Heart right ventricle (tissue), 16 donors: ENCODE measurements around the gene MTO1. TPM values are rescaled to one million over a fixed set of nuclear protein-coding genes. Genes with fewer than 3 reads are reported as not detected.

ENCODE experiments used
- ATAC-seq, 8 donors: fragments of 200-7000 bp; cut with Tn5 transposase; one replicate each; pipeline ENCODE4 v1.9.1; 2020; ENCODE audit warnings: mild to moderate bottlenecking in 8 of 8, moderate library complexity in 8 of 8, moderate number of reproducible peaks in 1 of 8
- DNase-seq, 2 donors: peaks; one replicate each; pipeline ENCODE4 v3.0.0-alpha.2; 2020
- H3K27ac ChIP-seq, 10 donors: fragments of 200-600 bp; sonication (generic) in 2 of 10; one replicate each; pipeline versions ENCODE4 v1.5.0 to v1.8.0; 2020 to 2022; ENCODE audit warnings: mild to moderate bottlenecking in 3 of 10
- H3K27me3 ChIP-seq, 7 donors: fragments of 200-600 bp; one replicate each; pipeline ENCODE4 v1.8.0; 2021 to 2022; ENCODE audit warnings: mild to moderate bottlenecking in 2 of 7
- H3K36me3 ChIP-seq, 9 donors: fragments of 200-600 bp; sonication (generic) in 1 of 9; one replicate each; pipeline versions ENCODE4 v1.5.0 to v1.8.0; 2020 to 2022; ENCODE audit warnings: mild to moderate bottlenecking in 2 of 9
- H3K4me1 ChIP-seq, 9 donors: fragments of 200-600 bp; sonication (generic) in 1 of 9; one replicate each; pipeline versions ENCODE4 v1.5.0 to v1.8.0; 2020 to 2022; ENCODE audit warnings: mild to moderate bottlenecking in 4 of 9
- H3K4me3 ChIP-seq, 10 donors: fragments of 200-600 bp; sonication (generic) in 2 of 10; one replicate each; pipeline versions ENCODE4 v1.5.0 to v1.8.0; 2020 to 2022; ENCODE audit warnings: mild to moderate bottlenecking in 7 of 10, moderate library complexity in 2 of 10
- H3K9me3 ChIP-seq, 11 donors: fragments of 200-600 bp in 10 of 11; sonication (generic) in 2 of 11; one replicate each; pipeline versions ENCODE4 v1.5.0 to v1.8.0; 2013 to 2022; ENCODE audit warnings: mild to moderate bottlenecking in 2 of 11, control low read depth in 1 of 11, moderate library complexity in 1 of 11
- WGBS, 2 donors: extraction: QIAGEN DNeasy Blood & Tissue Kit; methylation state at CpG; one replicate each; pipeline ENCODE4 v1.1.7; 2013; ENCODE audit warnings: inconsistent platforms in 1 of 2; 5-methylcytosine and 5-hydroxymethylcytosine counted together
- intact Hi-C, 10 donors: fragments of 100-400 bp; cut with DNase I; formaldehyde crosslinking; loops; one replicate each; pipeline versions ENCODE4 v1.11.1 to v1.14.2; 2022
- polyA plus RNA-seq, 2 donors: library from polyadenylated mRNA; stranded (reverse); fragments of 200-250 nt; gene quantifications; one replicate each; pipeline ENCODE4 v1.2.3, GENCODE V29; 2013
- total RNA-seq, 10 donors: library from RNA; stranded (reverse); fragmentation: NEBNext Ultra II Directional in 3 of 10; extraction: Animal tissue kit (Norgen Biotek cat#: 25700) in 3 of 10; gene quantifications; one replicate each; pipeline versions ENCODE4 v1.2.1 to v1.2.4, GENCODE V29; 2021 to 2023
- TF ChIP-seq, protein P1 (sequence below), 9 donors: fragments of 200-600 bp; sonication (generic) in 2 of 9; IDR thresholded peaks; one replicate each; pipeline versions ENCODE4 v1.5.0 to v1.8.0; 2021 to 2022; ENCODE audit warnings: antibody characterized with exemption in 9 of 9, mild to moderate bottlenecking in 5 of 9, moderate library complexity in 1 of 9
- donor health status: Arrhythmogenic right ventricular cardiomyopathy.
- donor health status: ischemic (EF 13 %, LVEDD 7.1; RV severe dilation, severe dysfunction).
- donor health status: healthy with polysubstance abuse.
- donor health status: DM: no; HTN: yes; CAD: no.
- donor health status: DM: no; HTN: no; CAD: no.
- donor health status: ischemic (EF 25% LVEDD 6.9; RV normal size, moderate dysfunction).
- donor health status: ischemic (EF 25% LVEDD 5.7; RV mildly dilated, moderate dysfunction).
- donor health status: healthy.
- donor health status: DM: yes; HTN: yes; CAD: no.
- donor health status: Ischemic cardiomyopathy.
- donor health status: ischemic (EF 35%, LVEDD 5.7; RV mildly dilated, moderate dysfunction).
- donor health status: nonischemic (EF 11% LVEDD 7.7; RV severe dilation, severe dysfunction).
- donor health status: DM: yes; HTN: yes; CAD: no.
- donor health status: PGD.
- donor health status: ischemic (EF 29% LVEDD 5.4; RV normal size, mild dysfunction).
- donor health status: nonischemic (EF 23%, LVEDD 6.1; RV moderate dilation, normal function).

MTO1 gene
- total and polyA plus RNA-seq, 12 donors = 14.4 to 34.2 (median 28.0) TPM

DNA sequence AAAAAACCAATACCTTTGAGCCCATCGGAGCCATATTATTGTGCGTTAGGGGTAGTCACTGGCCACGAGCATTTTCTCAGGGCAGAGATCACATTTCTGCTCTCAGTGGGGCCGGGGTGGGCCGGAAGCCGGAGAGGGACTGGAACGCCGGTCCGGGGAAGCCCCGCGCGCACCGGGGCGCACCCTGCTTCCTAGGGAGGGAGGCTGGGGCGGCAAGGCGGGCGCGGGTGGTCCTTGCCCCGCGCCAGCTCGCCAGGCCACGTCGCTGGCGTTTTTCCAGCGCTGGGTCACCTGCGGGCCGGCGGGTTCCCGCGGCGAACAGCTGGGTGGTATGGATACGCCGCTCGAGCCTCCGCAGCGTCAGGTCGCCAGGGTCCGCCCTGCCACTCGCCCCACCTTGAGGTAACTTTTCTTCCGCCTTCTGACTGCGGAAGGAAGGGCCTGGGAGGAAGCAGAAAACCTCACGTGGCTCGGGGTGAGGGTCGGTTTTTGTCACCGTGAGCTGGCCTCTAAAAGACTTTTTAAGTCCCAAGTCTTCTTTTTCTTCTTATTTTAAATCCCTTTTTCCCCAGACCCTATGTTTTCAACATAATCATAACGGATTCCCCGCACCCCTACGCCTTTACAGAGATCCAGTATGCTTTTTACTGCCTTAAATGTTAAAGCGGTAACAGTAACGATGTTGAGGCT lies 62.0 kb downstream of the MTO1 start:
- DNase-seq = peak; percentile 57 to 60
- peak overlapping the region; percentile 82 to 100 (median 98) for H3K27ac ChIP-seq
- H3K36me3 ChIP-seq = peaks cover 0 to 19% (median 11%) of the 10 kb centered on the region in 9 donors
- TF ChIP-seq, protein P1, sequence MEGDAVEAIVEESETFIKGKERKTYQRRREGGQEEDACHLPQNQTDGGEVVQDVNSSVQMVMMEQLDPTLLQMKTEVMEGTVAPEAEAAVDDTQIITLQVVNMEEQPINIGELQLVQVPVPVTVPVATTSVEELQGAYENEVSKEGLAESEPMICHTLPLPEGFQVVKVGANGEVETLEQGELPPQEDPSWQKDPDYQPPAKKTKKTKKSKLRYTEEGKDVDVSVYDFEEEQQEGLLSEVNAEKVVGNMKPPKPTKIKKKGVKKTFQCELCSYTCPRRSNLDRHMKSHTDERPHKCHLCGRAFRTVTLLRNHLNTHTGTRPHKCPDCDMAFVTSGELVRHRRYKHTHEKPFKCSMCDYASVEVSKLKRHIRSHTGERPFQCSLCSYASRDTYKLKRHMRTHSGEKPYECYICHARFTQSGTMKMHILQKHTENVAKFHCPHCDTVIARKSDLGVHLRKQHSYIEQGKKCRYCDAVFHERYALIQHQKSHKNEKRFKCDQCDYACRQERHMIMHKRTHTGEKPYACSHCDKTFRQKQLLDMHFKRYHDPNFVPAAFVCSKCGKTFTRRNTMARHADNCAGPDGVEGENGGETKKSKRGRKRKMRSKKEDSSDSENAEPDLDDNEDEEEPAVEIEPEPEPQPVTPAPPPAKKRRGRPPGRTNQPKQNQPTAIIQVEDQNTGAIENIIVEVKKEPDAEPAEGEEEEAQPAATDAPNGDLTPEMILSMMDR (IDR thresholded peaks at IDR 0.05) = no peak
- H3K4me1 ChIP-seq = peaks cover 0 to 38% (median 25%) of the 10 kb centered on the region in 9 donors
- whole genome bisulfite sequencing, 2 donors = 7 to 8% methylated on average over 45 to 50 of the region's 50 CpGs
- no peaks in the 10 kb centered on the region for H3K9me3 ChIP-seq
- no peak for ATAC-seq
- peak overlapping the region; percentile 46 to 82 (median 68) for H3K4me3 ChIP-seq
- peaks cover 0 to 15% (median 6%) of the 10 kb centered on the region in 7 donors for H3K27me3 ChIP-seq
- intact Hi-C loops = loop anchor here in 6 of 10 donors (2.0 to 10.0 kb wide), 5 partner anchors 44 to 64 kb away; no protein-coding TSS in a partner anchor

DNA sequence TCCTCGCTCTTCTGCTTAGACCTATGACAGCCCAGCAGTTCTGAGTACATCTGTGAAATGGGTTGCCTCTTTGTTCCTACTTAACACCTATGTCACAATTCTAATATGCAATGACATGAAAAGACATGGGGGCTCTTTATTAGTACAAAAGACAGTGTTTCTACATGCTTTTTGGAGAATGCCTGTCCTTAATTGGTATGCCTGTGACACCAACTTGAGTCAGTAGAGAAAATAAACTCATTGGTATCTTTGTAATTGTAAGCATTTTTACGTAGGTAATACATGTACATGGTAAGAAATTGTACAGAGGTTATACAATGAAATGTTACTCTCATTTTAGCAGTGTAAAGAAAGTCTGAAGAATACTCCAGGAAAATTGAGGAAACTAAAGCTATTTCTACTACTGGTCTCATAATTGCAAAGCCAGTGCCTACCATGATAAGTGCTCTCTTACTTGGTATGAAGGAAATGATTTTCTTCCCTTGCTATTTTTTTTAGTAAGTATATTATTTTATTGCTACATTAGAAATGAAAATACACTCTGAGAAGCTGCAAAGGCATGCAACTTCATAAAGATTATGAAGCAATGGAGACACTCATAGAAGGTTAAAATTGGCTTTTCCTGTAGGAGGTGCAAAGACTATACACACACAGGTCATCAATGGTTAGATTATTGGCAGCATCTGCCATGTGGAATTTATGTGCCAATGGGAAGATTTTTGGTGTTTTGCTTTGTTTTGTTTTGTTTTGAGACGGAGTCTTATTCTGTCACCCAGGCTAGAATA lies 64.2 kb downstream of the MTO1 start:
- intact Hi-C loops = loop anchor here in 3 of 10 donors (5.0 to 10.0 kb wide), 3 partner anchors 37 to 59 kb away; no protein-coding TSS in a partner anchor
- Histone ChIP-seq H3K36me3 (no peaks in the 10 kb centered on the region), H3K4me1 (peaks cover 0 to 25% (median 13%) of the 10 kb centered on the region in 9 donors), H3K4me3 (no peak overlapping the region), H3K27me3 (peaks cover 0 to 17% (median 6%) of the 10 kb centered on the region in 7 donors), H3K27ac (no peak overlapping the region), H3K9me3 (no peaks in the 10 kb centered on the region)
- 90 to 97% methylated on average over 3 of the region's 3 CpGs for WGBS, 2 donors
- TF ChIP-seq, protein P1 (IDR thresholded peaks at IDR 0.05) = no peak
- no peak for ATAC-seq
- no peak for DNase-seq

DNA sequence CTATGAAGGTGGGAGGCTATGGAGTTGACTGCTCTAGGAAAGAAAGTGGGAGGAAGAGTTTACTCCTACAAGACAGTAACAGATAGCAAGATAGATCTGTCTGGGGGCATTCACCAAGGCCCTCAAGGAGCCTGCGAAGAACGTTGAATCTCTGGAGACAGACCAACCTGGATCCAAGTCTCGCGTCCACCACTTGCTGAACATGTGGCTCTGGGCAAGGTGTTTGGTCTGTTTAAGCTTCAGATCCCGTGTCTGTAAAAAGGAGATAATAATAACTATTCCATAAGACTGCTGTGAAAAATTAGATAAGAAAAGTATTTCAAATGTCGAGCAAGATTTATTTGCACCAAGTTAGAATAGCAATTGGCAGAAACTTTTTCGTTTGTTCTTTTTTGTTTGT lies 67.4 kb downstream of the MTO1 start:
- no peaks in the 10 kb centered on the region for H3K9me3 ChIP-seq
- peaks cover 0 to 21% (median 3%) of the 10 kb centered on the region in 7 donors for H3K27me3 ChIP-seq
- WGBS, 2 donors = 58 to 60% methylated on average over 7 of the region's 7 CpGs
- no peak overlapping the region for H3K4me3 ChIP-seq
- intact Hi-C loops = loop anchor here in 3 of 10 donors (5.0 to 10.0 kb wide), 3 partner anchors 33 to 56 kb away; no protein-coding TSS in a partner anchor
- no peak for ATAC-seq
- no peak for DNase-seq
- no peaks in the 10 kb centered on the region for H3K36me3 ChIP-seq
- peaks cover 0 to 4% (median 3%) of the 10 kb centered on the region in 9 donors for H3K4me1 ChIP-seq
- H3K27ac ChIP-seq = no peak overlapping the region
- TF ChIP-seq, protein P1 (IDR thresholded peaks at IDR 0.05) = no peak

DNA sequence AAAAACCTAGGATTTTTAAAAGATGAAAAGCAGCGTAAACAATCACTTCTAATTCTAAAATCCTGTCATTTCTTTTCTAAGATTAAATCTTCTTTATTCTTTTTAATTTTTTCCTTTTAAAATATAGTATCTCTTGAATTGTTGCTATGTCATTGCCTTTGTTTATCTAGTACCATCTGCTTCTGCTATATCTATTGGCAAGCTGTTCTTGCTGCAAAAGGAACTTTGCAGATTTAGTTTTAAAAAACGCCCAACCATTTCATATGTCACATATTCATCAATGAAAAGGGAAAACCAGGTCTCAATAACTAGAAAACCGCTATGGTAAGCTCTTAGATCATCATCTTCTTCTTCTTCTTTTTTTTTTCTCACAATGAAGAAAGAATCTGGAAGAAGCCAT lies 70.8 kb downstream of the MTO1 start:
- no peak for ATAC-seq
- Histone ChIP-seq H3K4me1 (no peaks in the 10 kb centered on the region), H3K27ac (no peak overlapping the region), H3K27me3 (peaks cover 0 to 17% (median 0%) of the 10 kb centered on the region in 7 donors), H3K4me3 (no peak overlapping the region), H3K36me3 (no peaks in the 10 kb centered on the region), H3K9me3 (no peaks in the 10 kb centered on the region)
- WGBS, 2 donors = 92 to 94% methylated on average over 3 of the region's 3 CpGs
- TF ChIP-seq, protein P1 (IDR thresholded peaks at IDR 0.05) = no peak
- intact Hi-C loops = no loop called here
- DNase-seq = no peak
